Colonic mucosa (tissue), 4 donors: ENCODE measurements around the gene SLC10A3. TPM values are rescaled to one million over a fixed set of nuclear protein-coding genes. Genes with fewer than 3 reads are reported as not detected.

Source experiments
- DNase-seq: peaks from one replicate; pipeline ENCODE4 v3.0.0-alpha.2; 2020
- H3K27ac ChIP-seq: fragments of 200-600 bp; one replicate; pipeline ENCODE4 v1.8.0; 2021
- H3K27me3 ChIP-seq: fragments of 200-600 bp; one replicate; pipeline ENCODE4 v1.8.0; 2021
- H3K36me3 ChIP-seq: fragments of 200-600 bp; one replicate; pipeline ENCODE4 v1.8.0; 2021
- H3K4me1 ChIP-seq: fragments of 200-600 bp; one replicate; pipeline ENCODE4 v1.8.0; 2021; ENCODE audit warnings: mild to moderate bottlenecking
- H3K4me3 ChIP-seq: fragments of 200-600 bp; one replicate; pipeline ENCODE4 v1.8.0; 2021
- H3K9ac ChIP-seq, 2 donors: one replicate each; pipeline ENCODE4 v1.7.0; 2013; ENCODE audit warnings: control low read depth in 2 of 2, low read depth in 2 of 2, low read length in 2 of 2
- H3K9me3 ChIP-seq: fragments of 200-600 bp; one replicate; pipeline ENCODE4 v1.8.0; 2021
- CTCF ChIP-seq: fragments of 200-600 bp; IDR thresholded peaks from one replicate; pipeline ENCODE4 v1.8.0; 2022; ENCODE audit warnings: antibody characterized with exemption, mild to moderate bottlenecking
- intact Hi-C: fragments of 100-400 bp; cut with DNase I; formaldehyde crosslinking; loops from one replicate; pipeline ENCODE4 v1.14.1; 2022
- total RNA-seq, 2 donors: library from RNA; stranded (reverse); fragmentation: NEBNext Ultra II Directional in 1 of 2; extraction: Animal tissue kit (Norgen Biotek cat#: 25700) in 1 of 2; gene quantifications; one replicate each; pipeline ENCODE4 v1.2.1, GENCODE V29; 2021
- donor health status: healthy.
- donor health status: DM: no; HTN: no; CAD: no.
- donor health status: DM: no; HTN: no; CAD: no.

SLC10A3 gene
- total RNA-seq, 2 donors from 2014 or later: 23.0 to 24.5 TPM

- Histone ChIP-seq H3K27ac (peak overlapping the region; percentile 55), H3K4me1 (no peaks in the 10 kb centered on the region), H3K9me3 (no peaks in the 10 kb centered on the region), H3K27me3 (peaks cover 6% of the 10 kb centered on the region), H3K4me3 (peak overlapping the region; percentile 66), H3K9ac (peak overlapping the region; percentile 60 to 79), H3K36me3 (no peaks in the 10 kb centered on the region)
- DNase-seq: peak; percentile 53
- no peak for TF ChIP-seq CTCF
- intact Hi-C loops: no loop called here
Observed at GRCh38 chrX:154458954-154459778, 31.3 kb downstream of the SLC10A3 start.

GRCh38 chrX:154458116-154458953 is 32.1 kb downstream of the SLC10A3 start, which contains the start of gene PLXNA3:
PLXNA3 (plus strand) TSS chrX:154458281; CDS start chrX:154460184, 1,903 bp downstream.
- peak within 1 kb of the TSS; percentile 60 to 79 for H3K9ac ChIP-seq
- no peak for DNase-seq
- H3K9me3 ChIP-seq: no peaks in the 10 kb centered on the region
- H3K4me3 ChIP-seq: peak within 1 kb of the TSS; percentile 66
- no peaks in the 10 kb centered on the region for H3K36me3 ChIP-seq
- TF ChIP-seq CTCF: no peak
- intact Hi-C loops: no loop called here
- peak within 1 kb of the TSS; percentile 55 for H3K27ac ChIP-seq
- H3K4me1 ChIP-seq: no peaks in the 10 kb centered on the region
- peaks cover 6% of the 10 kb centered on the region for H3K27me3 ChIP-seq

- H3K9me3 ChIP-seq: no peaks in the 10 kb centered on the region
- intact Hi-C loops: no loop called here
- no peaks in the 10 kb centered on the region for H3K36me3 ChIP-seq
- H3K4me3 ChIP-seq: peak overlapping the region; percentile 38
- no peaks in the 10 kb centered on the region for H3K4me1 ChIP-seq
- TF ChIP-seq CTCF: no peak
- peak; percentile 45 for DNase-seq
- H3K27me3 ChIP-seq: peaks cover 6% of the 10 kb centered on the region
- H3K27ac ChIP-seq: no peak overlapping the region
- H3K9ac ChIP-seq: peak overlapping the region in 1 of 2 donors; percentile 43
Observed at GRCh38 chrX:154457491-154458115, 32.8 kb downstream of the SLC10A3 start.

- no peak for TF ChIP-seq CTCF
- intact Hi-C loops: no loop called here
- H3K36me3 ChIP-seq: peaks cover 9% of the 10 kb centered on the region
Observed at GRCh38 chrX:154452823-154453222, 37.6 kb downstream of the SLC10A3 start.

GRCh38 chrX:154450312-154450711 is 40.1 kb downstream of the SLC10A3 start:
- Histone ChIP-seq H3K4me1 (no peaks in the 10 kb centered on the region), H3K9ac (no peak overlapping the region), H3K27me3 (no peaks in the 10 kb centered on the region), H3K9me3 (no peaks in the 10 kb centered on the region), H3K27ac (no peak overlapping the region), H3K36me3 (peaks cover 9% of the 10 kb centered on the region), H3K4me3 (no peak overlapping the region)
- no peak for TF ChIP-seq CTCF
- intact Hi-C loops: no loop called here
- no peak for DNase-seq

More at GRCh38 chrX:154452823-154453222, 37.6 kb downstream of the SLC10A3 start:
- no peak overlapping the region for H3K9ac ChIP-seq
- no peaks in the 10 kb centered on the region for H3K9me3 ChIP-seq
- H3K4me1 ChIP-seq: no peaks in the 10 kb centered on the region
- no peak overlapping the region for H3K4me3 ChIP-seq
- peaks cover 6% of the 10 kb centered on the region for H3K27me3 ChIP-seq
- no peak overlapping the region for H3K27ac ChIP-seq
- no peak for DNase-seq
